Activated CD8-positive, alpha-beta memory T cell treated with anti-CD3 and anti-CD28 coated beads for 1 hour (primary cell): ENCODE data around the gene DDX1.
"Not testable (repeated sequence)": the region's sequence is repeated elsewhere in the genome, so short reads cannot be mapped to it uniquely, and the experiment has no call there.

Source experiments
- DNase-seq, 2 donors: peaks; one replicate each; pipeline ENCODE4 v3.0.0-alpha.2; 2020; ENCODE audit warnings: low read depth in 1 of 2; ENCODE audit errors: extremely low read depth in 1 of 2

DDX1 gene

GRCh38 chr2:15614545-15615300 is 23.1 kb downstream of the DDX1 start:
- DNase-seq, result no peak

GRCh38 chr2:15615301-15615920 is 23.7 kb downstream of the DDX1 start:
- DNase-seq, result no peak

- no peak for DNase-seq
Measured at GRCh38 chr2:15616429-15616828, 24.8 kb downstream of the DDX1 start.

- no peak for DNase-seq
Measured at GRCh38 chr2:15616850-15617777, 25.4 kb downstream of the DDX1 start.

- DNase-seq, result no peak
Measured at GRCh38 chr2:15617778-15618448, 26.2 kb downstream of the DDX1 start.

GRCh38 chr2:15618449-15618855 is 26.8 kb downstream of the DDX1 start:
- DNase-seq, result no peak

GRCh38 chr2:15619076-15619475 is 27.4 kb downstream of the DDX1 start:
- no peak for DNase-seq

GRCh38 chr2:15619510-15619909 is 27.8 kb downstream of the DDX1 start:
- no peak for DNase-seq

GRCh38 chr2:15619938-15620337 is 28.3 kb downstream of the DDX1 start:
- DNase-seq, result no peak

GRCh38 chr2:15620340-15620739 is 28.7 kb downstream of the DDX1 start:
- no peak for DNase-seq

- DNase-seq, result no peak
Measured at GRCh38 chr2:15620857-15621471, 29.3 kb downstream of the DDX1 start.

- not testable (repeated sequence) for DNase-seq
Measured at GRCh38 chr2:15621472-15621870, 29.8 kb downstream of the DDX1 start.

- DNase-seq, result no peak
Measured at GRCh38 chr2:15622214-15622613, 30.5 kb downstream of the DDX1 start.

- DNase-seq, result no peak
Measured at GRCh38 chr2:15622614-15623480, 31.2 kb downstream of the DDX1 start.

GRCh38 chr2:15623481-15623796 is 31.8 kb downstream of the DDX1 start:
- DNase-seq, result no peak

- no peak for DNase-seq
Measured at GRCh38 chr2:15623898-15624541, 32.4 kb downstream of the DDX1 start.

GRCh38 chr2:15624903-15625302 is 33.2 kb downstream of the DDX1 start:
- DNase-seq, result no peak

GRCh38 chr2:15625344-15626036 is 33.8 kb downstream of the DDX1 start:
- no peak for DNase-seq

GRCh38 chr2:15626126-15626525 is 34.5 kb downstream of the DDX1 start:
- no peak for DNase-seq
